ENCODE results near the gene GPRC5C. TPM values are rescaled to one million over a fixed set of nuclear protein-coding genes. Genes with fewer than 3 reads are reported as not detected.
"Not testable (repeated sequence)": the region's sequence is repeated elsewhere in the genome, so short reads cannot be mapped to it uniquely, and the experiment has no call there.

Gene GPRC5C
- total RNA-seq, 3 donors from 2014 or later, result 24.3 to 69.2 (median 40.3) TPM

DNA sequence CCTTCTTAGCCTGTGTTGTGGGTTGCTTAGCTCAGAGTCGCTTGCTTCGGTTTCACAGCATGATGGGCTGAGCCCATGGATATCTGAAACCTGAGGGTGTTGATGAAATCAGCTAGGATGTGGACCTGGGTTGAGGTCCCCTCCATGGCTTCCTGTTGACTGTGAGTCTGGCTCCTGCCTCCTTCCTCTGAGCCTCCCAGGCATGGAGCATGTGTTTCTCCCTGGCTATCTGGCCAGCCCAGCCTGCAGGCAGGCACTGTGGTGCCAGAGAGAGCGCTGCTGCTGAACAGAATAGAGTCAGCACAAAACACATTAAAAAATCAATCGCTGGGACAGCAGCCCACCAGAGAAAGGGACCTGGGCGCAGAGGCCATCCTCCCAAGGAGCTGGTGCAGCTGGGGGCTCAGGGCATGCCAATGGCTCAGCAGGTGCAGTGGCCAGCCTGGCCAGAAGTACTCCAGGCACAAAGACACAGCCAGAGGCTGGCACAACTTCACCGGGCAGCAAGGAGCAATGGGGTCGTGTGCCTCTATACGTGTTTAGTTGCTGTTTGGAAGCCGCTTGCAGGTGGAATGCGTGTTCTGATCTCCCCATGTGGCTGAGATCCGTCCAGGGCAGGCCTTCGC is 28.3 kb upstream of the GPRC5C start:
- intact Hi-C loops (cut with DNase I; ENCODE audit: low total_unique reads), result no loop called here
- no peaks in the 10 kb centered on the region for H3K27me3 ChIP-seq
- no peaks in the 10 kb centered on the region for H3K9me3 ChIP-seq
- H3K36me3 ChIP-seq, result no peaks in the 10 kb centered on the region
- H3K4me3 ChIP-seq, result no peak overlapping the region
- DNase-seq (ENCODE audit: low spot score in 2 of 2), result no peak
- H3K4me1 ChIP-seq, result no peaks in the 10 kb centered on the region
- no peak overlapping the region for H3K27ac ChIP-seq
- TF ChIP-seq POLR2A (IDR thresholded peaks at IDR 0.05), result no peak
- TF ChIP-seq POLR2AphosphoS5 (IDR thresholded peaks at IDR 0.05), result no peak
- TF ChIP-seq, protein P1, sequence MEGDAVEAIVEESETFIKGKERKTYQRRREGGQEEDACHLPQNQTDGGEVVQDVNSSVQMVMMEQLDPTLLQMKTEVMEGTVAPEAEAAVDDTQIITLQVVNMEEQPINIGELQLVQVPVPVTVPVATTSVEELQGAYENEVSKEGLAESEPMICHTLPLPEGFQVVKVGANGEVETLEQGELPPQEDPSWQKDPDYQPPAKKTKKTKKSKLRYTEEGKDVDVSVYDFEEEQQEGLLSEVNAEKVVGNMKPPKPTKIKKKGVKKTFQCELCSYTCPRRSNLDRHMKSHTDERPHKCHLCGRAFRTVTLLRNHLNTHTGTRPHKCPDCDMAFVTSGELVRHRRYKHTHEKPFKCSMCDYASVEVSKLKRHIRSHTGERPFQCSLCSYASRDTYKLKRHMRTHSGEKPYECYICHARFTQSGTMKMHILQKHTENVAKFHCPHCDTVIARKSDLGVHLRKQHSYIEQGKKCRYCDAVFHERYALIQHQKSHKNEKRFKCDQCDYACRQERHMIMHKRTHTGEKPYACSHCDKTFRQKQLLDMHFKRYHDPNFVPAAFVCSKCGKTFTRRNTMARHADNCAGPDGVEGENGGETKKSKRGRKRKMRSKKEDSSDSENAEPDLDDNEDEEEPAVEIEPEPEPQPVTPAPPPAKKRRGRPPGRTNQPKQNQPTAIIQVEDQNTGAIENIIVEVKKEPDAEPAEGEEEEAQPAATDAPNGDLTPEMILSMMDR (IDR thresholded peaks at IDR 0.05), result no peak

DNA sequence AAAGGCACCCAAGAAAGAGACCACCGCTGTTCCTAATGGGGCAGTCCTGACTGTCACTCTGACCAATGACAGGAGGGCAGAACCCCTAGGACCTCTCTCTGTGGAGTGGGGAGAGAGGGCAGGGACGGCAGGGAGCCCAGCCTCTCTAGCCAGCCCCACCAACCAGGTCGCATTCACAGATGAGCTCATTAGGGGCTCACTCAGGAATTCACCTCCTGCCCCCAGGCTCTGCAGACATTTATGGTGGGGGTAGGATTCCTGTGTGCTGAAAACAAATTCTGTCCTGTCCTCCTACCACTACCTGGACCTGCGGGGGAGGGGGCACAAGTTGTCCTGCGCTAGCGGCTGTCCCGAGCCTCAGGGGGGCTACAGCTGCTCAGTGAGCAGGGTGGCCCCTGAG is 27.7 kb upstream of the GPRC5C start:
- Histone ChIP-seq H3K4me3 (no peak overlapping the region), H3K9me3 (no peaks in the 10 kb centered on the region), H3K27ac (no peak overlapping the region), H3K36me3 (no peaks in the 10 kb centered on the region), H3K27me3 (no peaks in the 10 kb centered on the region), H3K4me1 (no peaks in the 10 kb centered on the region)
- intact Hi-C loops (cut with DNase I; ENCODE audit: low total_unique reads), result no loop called here
- DNase-seq (ENCODE audit: low spot score in 2 of 2), result no peak
- TF ChIP-seq POLR2AphosphoS5 (IDR thresholded peaks at IDR 0.05) (no peak), POLR2A (IDR thresholded peaks at IDR 0.05) (no peak)
- TF ChIP-seq, protein P1 (IDR thresholded peaks at IDR 0.05), result no peak

DNA sequence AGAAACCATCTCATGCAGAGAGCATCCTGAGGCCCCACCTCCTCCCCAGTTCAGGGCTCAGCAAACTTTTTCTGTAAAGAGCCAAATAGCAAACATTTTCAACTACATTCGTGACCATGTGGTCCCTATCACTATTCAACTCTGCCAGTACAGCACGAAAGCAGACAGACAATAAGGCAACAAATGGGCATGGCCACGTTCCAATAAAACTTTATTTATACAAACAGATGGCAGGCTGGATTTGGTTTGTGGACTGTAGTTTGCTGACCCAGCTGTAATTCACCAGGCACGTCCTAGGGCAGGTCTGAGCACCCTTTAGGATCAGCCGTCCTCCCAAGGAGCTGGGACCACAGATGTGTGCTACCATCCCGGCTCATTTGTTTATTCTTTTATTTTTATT is 27.1 kb upstream of the GPRC5C start:
- intact Hi-C loops (cut with DNase I; ENCODE audit: low total_unique reads), result no loop called here
- H3K27ac ChIP-seq, result no peak overlapping the region
- DNase-seq (ENCODE audit: low spot score in 2 of 2), result no peak
- no peaks in the 10 kb centered on the region for H3K27me3 ChIP-seq
- no peaks in the 10 kb centered on the region for H3K9me3 ChIP-seq
- H3K4me3 ChIP-seq, result no peak overlapping the region
- TF ChIP-seq POLR2AphosphoS5 (IDR thresholded peaks at IDR 0.05) (no peak), POLR2A (IDR thresholded peaks at IDR 0.05) (no peak)
- TF ChIP-seq, protein P1 (IDR thresholded peaks at IDR 0.05), result no peak
- H3K36me3 ChIP-seq, result no peaks in the 10 kb centered on the region
- no peaks in the 10 kb centered on the region for H3K4me1 ChIP-seq

DNA sequence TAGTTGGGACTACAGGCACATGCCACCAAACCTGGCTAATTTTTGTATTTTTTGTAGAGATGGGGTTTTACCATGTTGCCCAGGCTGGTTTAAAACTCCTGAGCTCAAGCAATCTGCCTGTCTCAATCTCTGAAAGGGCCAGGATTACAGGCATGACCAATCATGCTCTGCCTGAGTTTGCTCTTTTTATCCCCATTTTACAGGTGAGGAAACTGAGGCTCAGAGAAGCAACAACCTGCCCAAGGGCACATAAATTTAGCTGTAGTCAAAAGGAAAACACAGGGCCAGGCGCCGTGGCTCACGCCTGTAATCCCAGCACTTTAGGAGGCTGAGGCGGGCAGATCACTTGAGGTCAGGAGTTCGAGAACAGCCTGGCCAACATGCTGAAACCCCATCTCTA is 26.6 kb upstream of the GPRC5C start:
- H3K27ac ChIP-seq; H3K27me3 ChIP-seq; H3K36me3 ChIP-seq; intact Hi-C loops (cut with DNase I; ENCODE audit: low total_unique reads); H3K4me3 ChIP-seq; H3K4me1 ChIP-seq; H3K9me3 ChIP-seq; DNase-seq (ENCODE audit: low spot score in 2 of 2): not testable (repeated sequence)

DNA sequence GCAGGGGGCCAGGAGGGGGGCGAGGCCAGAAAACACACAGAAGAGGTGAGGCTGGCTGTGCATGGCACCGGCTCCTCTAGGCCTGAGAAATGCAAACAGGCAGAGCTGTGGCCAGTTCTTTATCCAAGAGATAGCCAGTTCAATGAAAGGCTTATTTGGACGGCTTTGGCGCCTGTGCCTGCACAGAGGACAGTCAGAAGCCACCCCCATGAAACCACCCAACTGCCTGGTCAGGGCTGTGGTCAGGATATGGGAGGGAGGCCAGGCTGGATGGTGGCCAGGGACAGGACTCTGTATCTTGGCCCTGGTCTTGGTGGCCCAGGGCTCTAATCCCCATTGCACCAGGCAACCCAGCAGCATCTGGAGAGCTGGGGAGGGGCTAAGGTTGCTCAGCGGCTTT is 24.5 kb upstream of the GPRC5C start:
- Histone ChIP-seq H3K4me1 (no peaks in the 10 kb centered on the region), H3K36me3 (no peaks in the 10 kb centered on the region), H3K9me3 (no peaks in the 10 kb centered on the region), H3K27me3 (no peaks in the 10 kb centered on the region), H3K4me3 (no peak overlapping the region), H3K27ac (no peak overlapping the region)
- TF ChIP-seq, protein P1 (IDR thresholded peaks at IDR 0.05), result no peak
- TF ChIP-seq POLR2A (IDR thresholded peaks at IDR 0.05), result no peak
- TF ChIP-seq POLR2AphosphoS5 (IDR thresholded peaks at IDR 0.05), result no peak
- DNase-seq (ENCODE audit: low spot score in 2 of 2), result no peak
- intact Hi-C loops (cut with DNase I; ENCODE audit: low total_unique reads), result no loop called here

DNA sequence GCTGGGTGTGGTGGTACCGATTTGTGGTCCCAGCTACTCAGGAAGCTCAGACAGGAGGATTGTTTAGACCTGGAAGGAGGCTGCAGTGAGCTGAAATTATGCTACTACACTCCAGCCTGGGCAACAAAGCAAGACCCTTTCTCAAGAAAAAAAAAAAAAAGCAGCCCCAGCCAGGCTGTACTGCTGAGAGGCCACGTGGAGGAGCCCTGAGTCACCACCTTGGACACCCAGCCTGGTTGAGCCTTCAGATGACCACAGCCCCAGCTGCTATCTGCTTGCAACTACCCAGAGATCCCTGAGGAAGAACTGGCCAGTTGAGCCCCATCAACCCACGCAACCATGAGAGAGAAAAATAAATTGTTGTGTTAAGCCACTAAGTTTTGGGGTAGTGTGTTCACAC is 23.6 kb upstream of the GPRC5C start:
- H3K27me3 ChIP-seq, result no peaks in the 10 kb centered on the region
- no peak overlapping the region for H3K27ac ChIP-seq
- no peak for DNase-seq (ENCODE audit: low spot score in 2 of 2)
- H3K4me1 ChIP-seq, result no peaks in the 10 kb centered on the region
- no peaks in the 10 kb centered on the region for H3K9me3 ChIP-seq
- intact Hi-C loops (cut with DNase I; ENCODE audit: low total_unique reads), result no loop called here
- no peak overlapping the region for H3K4me3 ChIP-seq
- TF ChIP-seq POLR2A (IDR thresholded peaks at IDR 0.05), result no peak
- no peaks in the 10 kb centered on the region for H3K36me3 ChIP-seq
